HG02970 (cell line): ENCODE measurements around the gene RBM23.
A peak's percentile ranks its signal among the peaks of the same experiment; 100 is the strongest.
"Not testable (repeated sequence)": the region's sequence is repeated elsewhere in the genome, so short reads cannot be mapped to it uniquely, and the experiment has no call there.

Experiments used
- ATAC-seq: cut with Tn5 transposase; IDR thresholded peaks from one replicate; pipeline ENCODE4 v1.9.1; 2021; ENCODE audit warnings: mild to moderate bottlenecking, moderate library complexity, moderate number of reproducible peaks; ENCODE audit not compliant: unreplicated experiment, low FRiP score

RBM23 gene

DNA sequence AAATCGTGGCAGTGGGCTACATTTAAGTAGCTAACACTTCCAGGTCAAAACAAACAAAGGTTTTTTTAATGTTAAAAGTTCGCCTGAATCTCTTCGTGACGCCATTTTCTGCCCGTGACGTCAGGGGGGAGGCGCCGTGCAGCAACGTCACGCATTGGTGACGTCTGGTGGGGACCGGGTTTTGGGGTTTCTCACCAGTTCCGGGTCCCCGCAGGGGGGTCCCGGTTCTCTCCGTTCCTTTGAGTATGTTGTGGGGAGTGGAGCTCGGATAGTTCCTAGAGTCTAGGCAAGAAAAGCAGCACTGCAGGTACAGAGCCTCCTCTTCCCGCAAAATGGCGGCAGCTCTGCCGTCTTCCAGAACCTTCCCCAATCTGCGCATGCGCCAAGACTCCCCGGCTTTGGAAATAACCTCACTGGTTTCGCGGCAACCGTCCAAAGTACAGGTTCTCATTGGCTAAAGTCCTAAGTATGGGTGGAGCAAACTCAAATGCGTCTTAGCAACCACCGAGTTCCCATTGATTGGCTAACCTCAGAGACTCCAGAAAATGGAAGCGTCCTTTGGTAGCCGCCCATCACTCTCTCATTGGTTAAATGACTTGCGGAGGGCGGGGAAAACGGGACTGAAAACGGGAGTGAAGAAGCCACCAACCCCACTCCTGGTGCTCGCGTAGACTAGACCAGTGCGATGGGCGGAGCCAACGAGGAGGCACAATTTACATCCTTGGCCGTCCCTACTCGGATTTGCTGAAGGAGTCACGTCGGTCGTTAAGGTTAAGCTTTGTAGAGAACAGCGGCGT, at the start of gene RBM23:
Gene RBM23, minus strand, starts transcription at position 346 of the 797 bp plus-strand sequence.
- peak; percentile 94 for ATAC-seq

DNA sequence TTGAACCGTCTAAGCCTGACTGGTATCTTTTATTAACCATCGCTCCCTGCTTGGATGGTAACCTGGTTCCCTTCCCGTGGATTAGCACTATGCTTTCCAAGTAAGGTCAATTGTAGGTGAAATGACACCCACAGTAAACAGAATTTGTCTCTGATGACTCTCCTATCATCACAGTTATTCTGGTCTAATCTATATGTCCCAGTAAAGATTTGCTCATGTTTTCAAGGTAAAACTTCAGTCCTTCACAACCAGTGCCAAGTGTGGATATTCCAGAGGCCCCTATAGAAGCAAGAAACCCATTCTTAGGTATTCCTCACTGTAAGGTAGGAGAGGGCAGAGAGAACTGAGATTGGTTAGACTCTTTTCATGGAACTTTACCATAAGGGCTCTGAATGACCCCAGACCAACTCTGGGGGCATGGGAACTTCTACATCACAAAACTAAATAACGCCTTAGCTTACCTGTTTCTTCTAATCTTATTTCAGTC, 47.9 kb upstream of the RBM23 start:
- no peak for ATAC-seq

DNA sequence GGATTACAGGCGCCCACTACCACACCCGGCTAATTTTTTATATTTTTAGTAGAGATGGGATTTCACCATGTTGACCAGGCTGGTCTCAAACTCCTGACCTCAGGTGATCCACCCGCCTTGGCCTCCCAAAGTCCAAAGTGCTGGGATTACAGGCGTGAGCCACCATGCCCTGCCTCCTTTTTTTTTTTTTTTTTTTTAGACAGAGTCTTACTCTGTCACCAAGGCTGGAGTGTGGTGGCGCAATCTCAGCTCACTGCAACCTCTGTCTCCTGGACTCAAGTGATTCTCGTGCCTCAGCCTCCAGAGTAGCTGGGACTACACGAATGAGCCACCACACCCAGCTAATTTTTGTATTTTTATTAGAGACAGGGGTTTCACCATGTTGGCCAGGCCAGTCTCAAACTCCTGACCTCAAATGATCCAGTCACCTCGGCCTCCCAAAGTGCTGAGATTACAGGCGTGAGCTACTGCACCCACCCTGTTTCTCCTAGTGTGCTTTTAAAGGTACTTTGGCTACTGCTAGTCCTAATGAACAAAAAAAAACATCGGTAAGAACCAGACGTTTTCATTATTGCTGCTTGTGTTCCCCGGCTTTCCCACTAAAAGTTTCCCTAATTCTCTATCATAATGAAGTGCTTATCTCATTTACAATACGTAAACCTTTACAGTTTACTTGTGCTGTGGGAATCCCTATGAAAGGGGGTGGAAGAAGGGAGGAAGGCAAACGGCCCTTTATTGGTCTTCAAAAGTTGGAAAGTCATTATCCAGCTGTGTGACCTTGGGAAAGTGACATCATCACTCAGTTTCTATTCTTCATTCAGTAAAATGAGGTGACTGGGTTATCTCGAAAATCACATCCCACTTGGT, 47.2 kb upstream of the RBM23 start:
- ATAC-seq = not testable (repeated sequence)

DNA sequence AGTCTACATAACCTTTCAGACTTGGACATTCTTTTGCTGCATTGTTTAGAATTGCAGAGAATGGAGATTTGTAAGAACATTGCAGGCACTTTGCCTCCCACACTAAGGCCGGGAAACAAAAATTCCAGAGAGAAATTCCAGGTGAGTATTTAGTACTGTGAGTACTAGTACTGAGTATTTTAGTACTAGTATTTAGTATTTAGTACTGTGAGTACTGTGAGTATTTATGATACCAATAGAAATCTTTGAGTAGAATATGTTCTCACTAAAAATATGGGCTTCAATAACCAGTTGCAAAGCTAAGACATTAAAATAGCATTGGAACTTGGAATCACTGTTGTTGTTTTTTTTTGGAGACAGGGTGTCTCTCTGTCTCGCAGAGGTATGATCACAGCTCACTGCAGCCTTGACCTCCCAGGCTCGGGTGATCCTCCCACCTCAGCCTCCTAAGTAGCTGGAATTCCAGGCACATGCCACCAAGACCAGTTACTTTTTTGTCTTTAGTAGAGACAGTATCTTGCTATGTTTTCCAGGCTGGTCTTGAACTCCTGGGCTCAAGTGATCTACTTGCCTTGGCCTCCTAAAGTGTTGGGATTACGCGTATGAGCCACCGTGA, 43.2 kb upstream of the RBM23 start:
- no peak for ATAC-seq

DNA sequence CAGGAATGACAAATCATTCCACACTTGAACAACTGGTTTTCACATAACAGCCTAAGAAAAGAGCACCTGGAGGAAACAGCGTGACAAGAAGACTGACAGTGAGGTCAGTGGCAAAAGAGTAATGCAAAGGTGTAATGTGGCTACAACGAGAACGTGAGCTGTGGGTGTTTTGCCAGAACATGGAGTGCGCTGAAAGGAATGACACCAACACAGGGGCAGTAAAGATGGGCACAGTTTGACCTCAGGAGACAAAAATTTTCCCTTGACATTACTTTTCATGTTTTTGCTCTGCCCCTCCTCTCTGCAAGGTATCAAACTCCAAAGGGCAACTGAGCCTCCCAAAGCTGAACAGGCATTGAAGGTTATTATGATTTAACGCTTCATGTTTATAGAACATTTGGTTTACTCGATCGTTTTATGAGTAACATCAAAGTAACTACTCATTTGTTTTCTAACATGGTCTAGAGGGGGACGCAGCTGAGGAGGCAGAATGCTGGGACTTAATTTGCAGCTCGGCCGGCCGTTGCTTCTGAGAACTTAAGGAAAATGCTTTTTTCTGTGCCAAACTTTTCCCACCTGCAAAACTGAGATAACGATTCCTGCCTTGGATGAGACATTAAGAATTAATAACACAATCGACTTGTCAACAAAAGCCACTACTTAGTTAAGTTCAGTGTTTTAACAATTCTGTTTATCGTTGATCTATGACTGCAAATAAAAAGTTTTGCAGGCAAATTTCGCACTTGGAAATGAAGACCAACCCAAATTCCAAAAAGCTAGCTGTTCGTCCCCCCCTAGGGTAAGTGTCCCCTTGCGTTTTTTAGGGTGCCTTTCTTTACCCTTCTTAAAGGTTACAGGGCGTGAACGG, 37.0 kb upstream of the RBM23 start:
- no peak for ATAC-seq

DNA sequence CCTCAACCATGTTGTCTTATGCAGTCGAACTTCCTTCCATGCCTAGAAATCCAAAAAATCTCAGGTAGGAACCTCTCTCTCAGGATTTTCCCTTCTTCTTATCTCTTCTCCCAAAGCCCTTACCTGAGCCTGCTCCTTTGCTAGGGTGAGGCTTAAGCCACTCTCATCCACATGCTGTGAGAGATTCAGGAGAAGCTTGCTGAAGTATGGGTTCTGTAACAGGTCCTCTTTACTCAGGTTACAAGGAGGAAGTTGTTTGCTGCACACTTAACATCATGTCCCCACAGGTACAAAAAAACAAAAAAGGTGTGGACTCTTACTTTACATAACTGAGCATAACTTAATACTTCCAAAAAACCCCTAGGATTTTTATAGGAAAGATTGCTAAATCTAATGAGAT, 33.5 kb upstream of the RBM23 start:
- no peak for ATAC-seq

DNA sequence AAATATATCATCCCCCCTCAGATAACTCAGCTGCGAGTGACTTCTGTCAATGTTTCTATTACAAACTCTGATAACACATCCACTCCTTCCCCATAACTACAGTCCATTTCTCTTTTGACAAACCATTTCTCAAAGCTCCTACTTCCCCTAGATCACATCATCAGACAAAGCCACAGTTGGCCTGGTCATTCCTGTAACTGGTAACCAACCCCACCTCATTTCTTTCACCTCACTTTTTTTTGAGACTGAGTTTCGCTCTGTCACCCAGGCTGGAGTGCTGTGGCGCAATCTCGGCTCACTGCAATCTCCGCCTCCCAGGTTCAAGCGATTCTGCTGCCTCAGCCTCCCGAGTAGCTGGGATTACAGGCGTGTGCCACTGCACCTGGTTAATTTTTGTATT, 32.8 kb upstream of the RBM23 start:
- ATAC-seq = not testable (repeated sequence)

DNA sequence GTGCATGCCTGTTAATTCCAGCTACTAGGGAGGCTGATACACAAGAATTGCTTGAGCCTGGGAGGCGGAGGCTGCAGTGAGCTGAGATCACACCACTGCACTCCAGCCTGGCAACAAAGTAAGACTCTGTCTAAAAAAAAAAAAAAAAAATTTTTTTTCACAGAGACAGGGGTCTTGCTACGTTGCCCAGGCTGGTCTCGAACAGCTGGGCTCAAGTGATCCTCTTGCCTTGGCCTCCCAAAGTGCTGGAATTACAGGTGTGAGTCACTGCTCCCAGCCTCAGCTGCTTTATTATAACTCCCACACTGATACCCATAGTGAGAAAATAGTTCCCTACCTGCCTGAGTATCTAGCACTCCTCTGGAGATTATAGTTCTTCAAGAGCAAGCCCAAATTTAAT, 26.7 kb upstream of the RBM23 start:
- ATAC-seq = no peak

DNA sequence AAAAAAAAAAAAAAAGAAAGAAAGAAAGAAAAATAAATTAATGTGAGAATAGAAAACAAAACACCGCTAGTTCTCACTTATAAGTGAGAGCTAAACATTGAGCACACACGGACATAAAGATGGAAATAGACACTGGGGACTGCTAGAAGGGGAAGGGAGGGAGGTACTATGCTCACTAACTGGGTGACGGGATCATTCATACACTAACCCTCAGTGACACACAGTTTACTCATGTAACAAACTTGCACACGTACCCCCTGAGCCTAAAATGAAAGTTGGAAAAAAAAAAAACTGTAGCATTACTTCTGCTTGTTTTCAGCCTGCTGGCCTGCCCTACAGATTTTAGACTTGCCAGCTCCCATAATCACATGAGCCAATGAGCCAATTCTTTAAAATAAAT, 20.7 kb upstream of the RBM23 start:
- ATAC-seq = no peak

DNA sequence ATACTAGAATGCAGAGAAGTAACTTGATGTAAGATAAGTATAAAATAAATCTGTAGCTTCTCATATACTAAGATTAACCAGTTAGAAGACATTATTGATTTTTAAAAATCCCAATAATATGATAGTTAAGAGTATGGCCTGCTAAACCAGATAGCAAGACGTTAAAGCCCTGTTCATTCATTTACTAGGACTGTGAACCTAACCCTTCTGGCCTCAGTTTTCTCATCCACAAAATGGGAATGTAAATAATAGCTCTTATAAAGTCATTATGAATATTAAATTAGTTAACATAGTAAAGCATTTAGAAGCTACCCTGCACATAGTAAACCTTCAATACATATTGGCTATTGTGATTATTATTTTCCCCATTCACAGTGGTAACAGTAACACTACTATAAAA, 16.2 kb upstream of the RBM23 start:
- no peak for ATAC-seq

DNA sequence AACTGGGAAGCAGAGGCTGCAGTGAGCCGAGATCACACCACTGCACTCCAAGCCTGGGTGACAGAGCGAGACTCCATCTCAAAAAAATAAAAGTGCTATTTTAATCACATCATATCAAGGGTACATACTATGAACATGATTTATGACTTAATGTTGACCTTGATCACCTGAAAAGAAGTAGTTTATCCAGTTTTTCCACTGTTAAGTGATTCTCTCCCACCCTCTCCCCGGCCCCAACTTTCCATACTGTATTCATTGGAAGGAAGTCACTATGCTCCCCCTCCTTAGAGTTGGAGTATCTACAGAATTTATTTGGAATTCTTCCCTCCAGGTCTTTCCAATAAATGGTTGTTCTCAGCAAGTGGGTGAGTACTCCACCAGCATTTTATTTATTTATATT, 13.2 kb upstream of the RBM23 start:
- ATAC-seq = no peak

DNA sequence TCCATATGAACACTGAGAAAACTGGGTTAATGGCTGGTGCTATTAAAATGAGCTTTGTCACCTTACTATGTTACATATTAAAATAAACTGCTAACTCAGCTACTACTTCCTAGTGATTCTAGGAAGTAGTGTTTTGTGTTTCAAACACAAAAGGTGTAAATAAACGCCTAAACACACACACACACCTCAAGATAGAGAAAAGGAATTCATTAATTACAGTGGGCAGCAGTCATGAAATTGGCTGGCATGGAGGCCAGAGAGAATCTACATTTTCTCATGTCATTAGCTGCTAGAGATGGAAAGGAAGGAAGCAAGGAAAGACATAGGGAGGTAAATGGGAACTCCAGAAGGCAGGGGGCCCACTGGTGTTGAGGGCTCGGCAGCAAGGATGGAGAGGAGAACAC, 11.0 kb upstream of the RBM23 start:
- ATAC-seq = no peak

DNA sequence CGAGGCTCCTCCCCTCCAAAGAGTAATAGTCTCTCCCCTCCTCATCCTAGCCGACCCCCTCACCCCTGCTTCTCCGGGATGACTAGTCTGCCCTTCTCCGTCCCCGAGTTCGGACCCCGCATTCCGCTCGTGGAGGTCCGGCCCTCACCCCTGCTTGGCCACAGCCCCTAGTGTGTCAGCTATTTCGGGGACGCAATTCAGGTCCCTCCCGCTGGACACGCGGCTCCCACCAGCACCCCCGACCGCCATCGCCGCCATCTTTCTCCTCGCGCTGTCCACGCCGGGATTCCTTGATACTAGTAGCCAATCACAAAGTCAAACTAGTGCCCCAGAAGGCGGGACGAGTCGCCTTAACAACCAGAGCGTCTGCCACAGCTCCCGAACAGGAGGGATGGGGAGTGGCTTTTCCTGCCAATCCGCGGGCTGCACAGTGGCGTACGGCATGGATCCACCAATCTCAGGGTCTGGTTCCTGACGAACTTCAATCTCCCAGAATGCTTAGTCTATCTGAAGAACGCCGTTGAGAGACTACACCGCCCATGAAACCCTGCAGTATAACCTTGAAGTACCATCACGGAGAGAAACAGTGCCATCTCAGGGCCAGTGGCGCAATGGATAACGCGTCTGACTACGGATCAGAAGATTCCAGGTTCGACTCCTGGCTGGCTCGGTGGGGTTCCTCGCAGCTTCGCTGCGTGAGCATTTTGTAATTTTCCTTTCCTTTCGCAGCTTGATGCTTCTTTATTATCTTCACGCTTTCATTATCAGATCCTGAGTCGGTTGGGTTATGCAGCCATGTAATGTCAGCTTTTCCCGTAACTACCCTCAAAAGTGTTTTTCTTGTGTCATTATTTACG, 10.4 kb upstream of the RBM23 start, which contains the start of gene PRMT5:
Gene PRMT5, minus strand, starts transcription at position 273 of the 857 bp plus-strand sequence. Its CDS starts 15 bp downstream, at position 258.
- peak; percentile 89 for ATAC-seq

DNA sequence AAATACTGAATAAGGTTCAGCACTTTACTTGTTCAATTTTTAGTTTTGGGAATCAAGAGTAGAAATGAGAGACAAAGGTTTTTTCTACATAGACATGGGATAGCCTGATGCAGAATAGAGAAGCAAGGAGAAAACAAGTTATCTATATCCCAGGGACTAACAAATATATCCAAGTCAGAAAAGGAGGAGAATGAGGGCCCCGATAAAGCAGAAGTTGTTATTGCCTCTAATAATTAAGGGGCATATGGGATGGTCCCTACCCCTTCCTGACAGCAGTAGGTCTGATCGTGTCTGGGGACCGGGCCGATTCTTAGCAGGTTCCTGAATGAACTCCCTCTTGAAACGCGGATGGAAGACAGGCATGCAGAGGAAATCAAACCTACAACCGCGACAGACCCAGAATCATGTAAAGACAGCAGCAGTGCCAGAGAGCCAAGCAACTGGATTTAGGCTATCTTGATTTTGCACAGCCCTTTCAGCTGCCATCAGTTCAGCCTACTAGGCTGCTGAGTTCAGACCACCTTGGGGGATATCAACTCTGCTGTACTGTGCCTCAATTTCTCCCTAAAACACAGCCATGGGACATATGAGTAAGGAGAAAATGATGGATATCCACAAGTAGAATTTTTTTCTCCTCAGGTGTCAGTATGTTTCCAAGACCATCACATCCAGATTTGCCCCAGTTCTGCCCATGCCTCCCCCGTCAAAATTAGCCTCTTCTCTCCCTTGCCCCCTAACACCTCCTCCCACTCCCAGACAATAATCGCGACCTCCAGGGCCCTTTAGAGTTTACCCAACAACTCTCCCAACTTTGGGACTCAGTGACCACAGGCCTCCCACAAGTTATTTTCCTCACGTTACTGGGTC, 9.5 kb upstream of the RBM23 start:
- no peak for ATAC-seq

DNA sequence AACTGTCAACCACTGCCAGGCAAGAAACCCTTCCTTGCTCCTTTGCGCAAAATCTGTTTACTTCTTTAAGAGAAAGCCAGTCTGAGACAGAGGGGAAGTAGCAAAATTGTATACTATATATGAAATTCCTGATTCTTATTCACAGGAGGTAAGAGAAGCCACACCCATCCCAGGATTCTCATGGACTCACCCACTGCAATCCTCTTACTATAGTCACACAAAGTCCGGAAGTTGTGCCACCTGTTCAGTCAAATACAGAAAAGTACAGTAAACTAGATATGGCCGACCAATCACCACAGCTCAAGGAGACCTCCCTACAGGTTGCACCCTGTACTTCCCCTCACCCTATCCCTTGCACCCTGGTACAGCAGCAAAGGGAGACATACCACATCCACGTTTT, 7.4 kb upstream of the RBM23 start:
- ATAC-seq = no peak

DNA sequence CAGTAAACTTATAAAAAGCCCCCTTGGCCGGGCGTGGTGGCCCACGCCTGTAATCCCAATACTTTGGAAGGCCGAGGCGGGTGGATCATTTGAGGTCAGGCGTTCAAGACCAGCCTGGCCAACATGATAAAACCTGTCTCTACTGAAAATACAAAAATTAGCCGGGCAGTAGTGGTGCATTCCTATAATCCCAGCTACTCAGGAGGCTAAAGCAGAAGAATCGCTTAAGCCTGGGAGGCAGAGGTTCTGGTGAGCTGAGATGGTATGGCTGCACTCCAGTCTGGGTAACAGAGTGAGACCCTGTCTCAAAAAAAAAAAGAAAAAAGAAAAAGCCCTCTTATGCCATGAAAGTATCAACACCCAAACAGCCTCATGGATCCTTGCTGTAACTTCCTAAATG, 6.6 kb upstream of the RBM23 start:
- no peak for ATAC-seq

DNA sequence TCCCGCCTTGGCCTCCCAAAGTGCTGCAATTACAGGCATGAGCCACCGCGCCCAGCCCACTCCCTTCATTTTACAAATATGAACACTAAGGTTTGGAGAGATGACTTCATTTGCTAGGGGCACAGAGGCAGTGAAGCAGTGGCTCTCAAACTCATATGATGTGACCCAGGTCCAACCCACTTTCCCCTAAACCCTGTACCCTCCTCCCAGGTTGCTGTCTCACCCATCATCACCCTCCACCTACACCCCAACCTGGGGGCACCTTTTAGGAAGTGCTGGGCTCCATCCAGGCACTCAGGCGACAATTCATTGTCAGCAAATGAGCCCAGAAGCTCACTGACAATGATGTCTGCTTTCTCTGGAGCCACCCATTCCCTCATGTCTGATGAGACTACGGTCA, 4.8 kb upstream of the RBM23 start:
- ATAC-seq = no peak

DNA sequence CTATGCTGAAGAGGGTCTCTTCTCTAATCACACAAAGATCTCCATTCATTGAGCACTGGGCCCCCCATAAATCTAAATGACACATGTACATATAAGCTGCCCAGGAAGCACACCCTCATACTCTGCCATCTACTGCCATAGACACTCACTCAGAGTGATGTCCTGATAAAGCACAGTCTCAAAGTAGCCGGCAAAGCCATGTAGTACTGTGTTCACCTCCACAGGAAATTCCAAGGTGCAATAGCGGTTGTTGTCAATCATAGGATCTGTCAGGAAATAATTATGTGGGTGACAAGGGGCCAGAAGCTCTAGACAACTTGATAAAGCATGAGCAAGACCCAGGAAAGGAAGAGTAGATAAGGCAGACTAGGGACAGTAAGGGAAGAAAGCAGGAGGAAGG, 3.3 kb upstream of the RBM23 start:
- ATAC-seq = no peak
